ENCODE results near the gene SPAG9.

DNA sequence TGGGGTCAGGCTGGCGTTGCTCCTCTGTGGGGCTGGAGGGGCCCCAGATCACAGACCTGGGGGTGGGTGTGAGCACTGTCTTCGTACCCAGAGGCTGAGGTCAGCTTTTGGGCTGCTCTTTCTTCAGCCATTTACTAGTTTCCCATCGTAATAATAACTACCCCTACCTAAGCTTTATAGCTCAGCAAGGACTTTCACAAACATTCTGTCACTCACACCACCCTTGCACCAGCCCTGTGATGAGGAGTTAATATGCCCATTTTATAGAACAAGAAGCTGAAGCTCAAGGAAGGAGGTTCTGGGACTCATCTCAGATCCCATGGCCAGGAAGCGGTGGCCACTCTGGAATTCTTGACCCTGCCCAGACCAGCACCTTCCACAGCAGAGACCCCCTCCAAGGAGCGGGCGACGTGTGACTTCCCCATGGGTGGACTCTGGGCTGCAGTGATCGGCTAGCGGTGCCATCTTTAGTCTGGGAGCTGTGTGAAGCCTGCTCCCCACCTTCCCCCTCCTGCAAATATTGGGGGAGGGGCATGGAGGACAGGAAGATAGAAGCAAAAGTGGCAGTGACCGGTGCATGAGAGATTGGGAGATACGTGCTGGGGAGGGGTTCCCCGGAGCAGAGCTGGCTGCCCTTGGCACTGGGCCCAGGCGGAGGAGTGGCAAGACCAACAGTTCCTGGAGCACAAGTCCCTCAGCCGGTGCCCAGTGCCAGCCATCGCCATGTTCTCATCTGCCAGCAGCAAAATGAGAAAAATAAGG is 172.7 kb downstream of the SPAG9 start:
- TF ChIP-seq, protein P1, sequence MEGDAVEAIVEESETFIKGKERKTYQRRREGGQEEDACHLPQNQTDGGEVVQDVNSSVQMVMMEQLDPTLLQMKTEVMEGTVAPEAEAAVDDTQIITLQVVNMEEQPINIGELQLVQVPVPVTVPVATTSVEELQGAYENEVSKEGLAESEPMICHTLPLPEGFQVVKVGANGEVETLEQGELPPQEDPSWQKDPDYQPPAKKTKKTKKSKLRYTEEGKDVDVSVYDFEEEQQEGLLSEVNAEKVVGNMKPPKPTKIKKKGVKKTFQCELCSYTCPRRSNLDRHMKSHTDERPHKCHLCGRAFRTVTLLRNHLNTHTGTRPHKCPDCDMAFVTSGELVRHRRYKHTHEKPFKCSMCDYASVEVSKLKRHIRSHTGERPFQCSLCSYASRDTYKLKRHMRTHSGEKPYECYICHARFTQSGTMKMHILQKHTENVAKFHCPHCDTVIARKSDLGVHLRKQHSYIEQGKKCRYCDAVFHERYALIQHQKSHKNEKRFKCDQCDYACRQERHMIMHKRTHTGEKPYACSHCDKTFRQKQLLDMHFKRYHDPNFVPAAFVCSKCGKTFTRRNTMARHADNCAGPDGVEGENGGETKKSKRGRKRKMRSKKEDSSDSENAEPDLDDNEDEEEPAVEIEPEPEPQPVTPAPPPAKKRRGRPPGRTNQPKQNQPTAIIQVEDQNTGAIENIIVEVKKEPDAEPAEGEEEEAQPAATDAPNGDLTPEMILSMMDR (IDR thresholded peaks at IDR 0.05): no peak
- no peak for TF ChIP-seq POLR2A (IDR thresholded peaks at IDR 0.05)
- peak in 2 of 3 donors; percentile 27 to 49 for TF ChIP-seq POLR2AphosphoS5 (IDR thresholded peaks at IDR 0.05)
- no peak for TF ChIP-seq EP300 (IDR thresholded peaks at IDR 0.05; ENCODE audit: low read depth)
